ENCODE measurements around the gene CRABP2. TPM values are rescaled to one million over a fixed set of nuclear protein-coding genes. Genes with fewer than 3 reads are reported as not detected.

The CRABP2 gene
- total and polyA plus RNA-seq, 2 of the 13 experiments (the other 11 are each of a cell fraction or from before 2014, with no cell fraction given): 0.40 to 0.60 TPM

- TF ChIP-seq ZNF232 (CRISPR knock-in tag; IDR thresholded peaks at IDR 0.05; ENCODE audit: borderline replicate concordance) (0 out of 2 replicates have a peak, but pooled peaks have one; percentile 30), ZBTB7B (CRISPR knock-in tag; IDR thresholded peaks at IDR 0.05) (0 out of 2 replicates have a peak, but pooled peaks have one; percentile 23)
- TF ChIP-seq, protein P1, sequence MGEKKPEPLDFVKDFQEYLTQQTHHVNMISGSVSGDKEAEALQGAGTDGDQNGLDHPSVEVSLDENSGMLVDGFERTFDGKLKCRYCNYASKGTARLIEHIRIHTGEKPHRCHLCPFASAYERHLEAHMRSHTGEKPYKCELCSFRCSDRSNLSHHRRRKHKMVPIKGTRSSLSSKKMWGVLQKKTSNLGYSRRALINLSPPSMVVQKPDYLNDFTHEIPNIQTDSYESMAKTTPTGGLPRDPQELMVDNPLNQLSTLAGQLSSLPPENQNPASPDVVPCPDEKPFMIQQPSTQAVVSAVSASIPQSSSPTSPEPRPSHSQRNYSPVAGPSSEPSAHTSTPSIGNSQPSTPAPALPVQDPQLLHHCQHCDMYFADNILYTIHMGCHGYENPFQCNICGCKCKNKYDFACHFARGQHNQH (CRISPR knock-in tag; IDR thresholded peaks at IDR 0.05): no peak
These were observed 28.4 kb downstream of the CRABP2 start, which contains the start of gene NES (continued) for GRCh38 chr1:156676820-156677615.

- ChIA-PET POLR2A (interaction anchor here (0.8 to 9.1 kb wide), 4 partner anchors 13 to 65 kb away, joined by 4 to 189 read pairs (median 6); partner anchors contain the start of genes METTL25B and MRPL24), CTCF (ENCODE audit: low intra/inter-chr PET ratio, low total read pairs) (interaction anchor here (1.0 to 5.1 kb wide), 2 partner anchors 18 to 57 kb away, joined by 3 to 166 read pairs; partner anchors contain the start of gene HAPLN2)
- Histone ChIP-seq H3K9ac (ENCODE audit: insufficient read depth, low read depth, low read length) (peak overlapping the region; percentile 41; the same call in 1 of the 2 replicates), H3K79me2 (ENCODE audit: insufficient read depth, low read length) (peaks cover 2% of the 10 kb centered on the region), H3K4me1 (ENCODE audit: insufficient read depth, low read length) (peaks cover 53% of the 10 kb centered on the region), H3K4me3 (replicated peaks in 1 of 3; ENCODE audit: insufficient read depth in 1 of 3, low read depth in 2 of 3, low read length in 3 of 3) (peak overlapping the region; percentile 34 to 63 (median 58); a peak in 5 of 6 replicates), H3K4me2 (ENCODE audit: low read depth, low read length) (peak overlapping the region; percentile 81), H4K20me1 (ENCODE audit: insufficient read depth, low read length) (no peaks in the 10 kb centered on the region), H2AFZ (ENCODE audit: low read length) (no peak overlapping the region), H3K27me3 (ENCODE audit: control insufficient read depth in 1 of 2, insufficient read depth in 2 of 2, low read length in 2 of 2) (peaks cover 2 to 24% of the 10 kb centered on the region in 2 experiments), H3K36me3 (replicated peaks in 1 of 2; ENCODE audit: control insufficient read depth in 1 of 2, insufficient read depth in 2 of 2, low read length in 2 of 2) (no peaks in the 10 kb centered on the region), H3K9me3 (ENCODE audit: low read length) (no peaks in the 10 kb centered on the region), H3K27ac (ENCODE audit: extremely low read length, insufficient read depth, low read length) (no peak overlapping the region)
- intact Hi-C loops (cut with micrococcal nuclease; ENCODE audit: unreplicated experiment) (loop anchor here (2.0 kb wide), 1 partner anchor 49 kb away; no protein-coding TSS in a partner anchor), in situ Hi-C loops (cut with HindIII; ENCODE audit: extremely low pct_ligation_motif_present, low pct_unique_long_range_greater_than_20kb) (no loop called here)
- ATAC-seq (peak; percentile 20), FAIRE-seq (no peak), DNase-seq (ENCODE audit: low spot score) (no peak)
- TF ChIP-seq ZNF44 (CRISPR knock-in tag; IDR thresholded peaks at IDR 0.05): no peak
- TF ChIP-seq, protein P2, sequence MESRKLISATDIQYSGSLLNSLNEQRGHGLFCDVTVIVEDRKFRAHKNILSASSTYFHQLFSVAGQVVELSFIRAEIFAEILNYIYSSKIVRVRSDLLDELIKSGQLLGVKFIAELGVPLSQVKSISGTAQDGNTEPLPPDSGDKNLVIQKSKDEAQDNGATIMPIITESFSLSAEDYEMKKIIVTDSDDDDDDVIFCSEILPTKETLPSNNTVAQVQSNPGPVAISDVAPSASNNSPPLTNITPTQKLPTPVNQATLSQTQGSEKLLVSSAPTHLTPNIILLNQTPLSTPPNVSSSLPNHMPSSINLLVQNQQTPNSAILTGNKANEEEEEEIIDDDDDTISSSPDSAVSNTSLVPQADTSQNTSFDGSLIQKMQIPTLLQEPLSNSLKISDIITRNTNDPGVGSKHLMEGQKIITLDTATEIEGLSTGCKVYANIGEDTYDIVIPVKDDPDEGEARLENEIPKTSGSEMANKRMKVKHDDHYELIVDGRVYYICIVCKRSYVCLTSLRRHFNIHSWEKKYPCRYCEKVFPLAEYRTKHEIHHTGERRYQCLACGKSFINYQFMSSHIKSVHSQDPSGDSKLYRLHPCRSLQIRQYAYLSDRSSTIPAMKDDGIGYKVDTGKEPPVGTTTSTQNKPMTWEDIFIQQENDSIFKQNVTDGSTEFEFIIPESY (CRISPR knock-in tag; IDR thresholded peaks at IDR 0.05): peak; percentile 35
- BruUV-seq (replicated peaks): no TSS peak
- 77% methylated on average over 28 of the region's 49 CpGs for WGBS (ENCODE audit: low lambda C conversion rate)
These were observed 29.1 kb downstream of the CRABP2 start for GRCh38 chr1:156676114-156676819.
